Measurements from ENCODE around the gene ZC3H6.

GRCh38 chr2:112318515-112318914, 43.1 kb downstream of the ZC3H6 start:
- TF ChIP-seq, protein P1, sequence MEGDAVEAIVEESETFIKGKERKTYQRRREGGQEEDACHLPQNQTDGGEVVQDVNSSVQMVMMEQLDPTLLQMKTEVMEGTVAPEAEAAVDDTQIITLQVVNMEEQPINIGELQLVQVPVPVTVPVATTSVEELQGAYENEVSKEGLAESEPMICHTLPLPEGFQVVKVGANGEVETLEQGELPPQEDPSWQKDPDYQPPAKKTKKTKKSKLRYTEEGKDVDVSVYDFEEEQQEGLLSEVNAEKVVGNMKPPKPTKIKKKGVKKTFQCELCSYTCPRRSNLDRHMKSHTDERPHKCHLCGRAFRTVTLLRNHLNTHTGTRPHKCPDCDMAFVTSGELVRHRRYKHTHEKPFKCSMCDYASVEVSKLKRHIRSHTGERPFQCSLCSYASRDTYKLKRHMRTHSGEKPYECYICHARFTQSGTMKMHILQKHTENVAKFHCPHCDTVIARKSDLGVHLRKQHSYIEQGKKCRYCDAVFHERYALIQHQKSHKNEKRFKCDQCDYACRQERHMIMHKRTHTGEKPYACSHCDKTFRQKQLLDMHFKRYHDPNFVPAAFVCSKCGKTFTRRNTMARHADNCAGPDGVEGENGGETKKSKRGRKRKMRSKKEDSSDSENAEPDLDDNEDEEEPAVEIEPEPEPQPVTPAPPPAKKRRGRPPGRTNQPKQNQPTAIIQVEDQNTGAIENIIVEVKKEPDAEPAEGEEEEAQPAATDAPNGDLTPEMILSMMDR (IDR thresholded peaks at IDR 0.05), result no peak
- no peak for TF ChIP-seq POLR2A (IDR thresholded peaks at IDR 0.05)
